ENCODE results near the gene MX1.
"Not testable (repeated sequence)": the region's sequence is repeated elsewhere in the genome, so short reads cannot be mapped to it uniquely, and the experiment has no call there.

Gene MX1

DNA sequence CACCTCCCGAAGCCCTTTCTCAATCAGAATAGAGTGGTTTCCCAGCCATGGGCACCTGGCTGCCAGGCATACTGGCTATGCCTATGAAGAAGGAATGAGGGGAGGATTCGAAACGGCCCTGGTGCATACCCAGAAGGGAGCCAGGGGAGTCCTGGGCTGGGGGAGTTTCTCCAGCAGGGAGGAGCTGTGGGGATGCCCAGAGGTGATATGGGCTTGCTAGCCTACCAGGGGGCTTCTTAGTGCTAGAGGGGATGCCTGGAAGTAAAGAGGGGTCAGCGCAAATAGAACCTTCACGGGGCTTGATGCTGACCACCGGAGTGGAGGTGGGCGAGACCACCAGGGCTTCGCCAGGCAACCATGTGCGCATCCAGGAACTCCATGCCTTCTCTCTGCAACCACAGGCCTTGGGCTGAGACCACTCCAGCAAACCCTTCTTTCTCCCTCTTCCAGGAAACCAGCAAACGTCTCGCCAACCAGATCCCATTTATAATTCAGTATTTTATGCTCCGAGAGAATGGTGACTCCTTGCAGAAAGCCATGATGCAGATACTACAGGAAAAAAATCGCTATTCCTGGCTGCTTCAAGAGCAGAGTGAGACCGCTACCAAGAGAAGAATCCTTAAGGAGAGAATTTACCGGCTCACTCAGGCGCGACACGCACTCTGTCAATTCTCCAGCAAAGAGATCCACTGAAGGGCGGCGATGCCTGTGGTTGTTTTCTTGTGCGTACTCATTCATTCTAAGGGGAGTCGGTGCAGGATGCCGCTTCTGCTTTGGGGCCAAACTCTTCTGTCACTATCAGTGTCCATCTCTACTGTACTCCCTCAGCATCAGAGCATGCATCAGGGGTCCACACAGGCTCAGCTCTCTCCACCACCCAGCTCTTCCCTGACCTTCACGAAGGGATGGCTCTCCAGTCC lies 18.2 kb upstream of the MX1 start:
- no peak for DNase-seq (ENCODE audit: low spot score)

DNA sequence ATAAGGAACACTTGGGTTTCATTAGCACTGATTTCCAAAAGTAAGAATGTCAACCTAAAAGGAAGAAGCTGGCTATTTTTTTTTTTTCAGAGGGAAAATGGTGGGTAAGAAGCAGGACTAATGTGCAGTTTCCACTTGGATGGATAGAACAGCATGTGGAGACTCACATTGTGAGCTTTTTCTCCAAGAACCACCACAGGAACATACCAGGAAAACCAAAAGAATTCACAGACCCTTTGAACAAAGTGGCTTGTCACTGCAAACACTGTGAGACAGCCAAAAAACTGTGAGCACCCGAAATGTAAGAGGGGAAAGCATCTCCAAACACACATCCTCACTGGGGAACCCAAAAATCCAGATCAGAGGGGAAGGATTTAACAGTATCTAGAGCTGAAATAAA lies 15.7 kb upstream of the MX1 start:
- DNase-seq (ENCODE audit: low spot score), result no peak

DNA sequence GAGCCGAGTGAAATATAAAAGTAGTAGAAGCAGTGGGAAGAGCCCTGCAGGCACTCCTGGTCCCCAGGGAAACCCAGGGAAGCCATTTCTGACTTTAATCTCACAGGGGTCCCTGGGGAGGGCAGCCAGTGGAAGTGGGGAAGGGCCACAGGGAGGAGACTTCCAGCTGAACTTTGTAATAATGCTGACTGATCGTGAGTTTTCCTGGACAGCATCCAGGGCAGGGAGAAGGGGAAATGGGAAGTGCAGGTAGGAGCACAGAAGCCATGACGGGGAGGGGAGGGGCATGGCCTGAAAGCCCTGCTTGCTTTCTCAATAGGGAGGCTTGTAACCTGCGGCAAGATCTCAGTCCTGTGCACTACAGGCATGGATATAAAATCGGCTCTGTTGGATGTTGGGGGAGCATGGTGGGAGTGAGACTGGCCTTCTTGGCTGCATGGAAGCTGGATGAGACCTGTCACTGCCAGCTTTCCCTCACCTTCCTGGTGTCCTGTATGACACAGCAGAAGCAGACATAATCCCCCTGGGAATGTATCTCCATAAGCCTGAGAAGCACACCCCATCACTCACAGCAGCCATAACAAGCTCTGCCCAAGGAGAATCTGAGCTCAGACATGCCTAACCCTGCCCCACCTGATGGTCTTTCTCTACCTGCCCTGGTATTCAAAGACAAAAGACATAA lies 15.1 kb upstream of the MX1 start:
- DNase-seq (ENCODE audit: low spot score), result no peak

DNA sequence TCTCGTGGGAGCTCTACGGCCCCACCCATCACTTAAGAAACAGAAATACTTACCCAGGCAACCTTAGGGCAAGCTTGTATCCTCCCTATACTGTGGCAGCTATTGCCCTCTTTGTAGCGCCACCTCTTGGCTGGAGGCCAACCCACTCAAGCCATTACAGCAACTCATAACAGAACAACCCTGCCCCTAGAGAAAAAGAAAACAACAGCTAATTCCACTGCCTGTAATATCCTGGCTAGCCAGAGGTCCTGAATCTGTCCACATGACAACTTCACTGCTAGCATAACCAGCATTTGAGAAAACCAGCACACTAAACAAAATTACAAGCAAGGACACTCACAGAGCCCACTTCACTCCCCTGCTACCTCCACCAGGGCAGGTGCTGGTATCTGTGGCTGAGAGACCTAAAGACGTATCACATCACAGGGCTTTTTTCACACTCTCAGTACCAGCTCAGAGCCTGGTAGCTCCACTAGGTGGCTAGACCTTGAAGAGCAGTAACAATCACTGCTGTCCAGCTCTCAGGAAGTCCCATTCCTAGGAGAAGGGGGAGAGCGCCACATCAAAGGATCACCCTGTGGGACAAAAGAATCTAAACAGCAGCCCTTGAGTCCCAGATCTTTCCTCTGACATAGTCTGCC lies 14.5 kb upstream of the MX1 start:
- no peak for DNase-seq (ENCODE audit: low spot score)

DNA sequence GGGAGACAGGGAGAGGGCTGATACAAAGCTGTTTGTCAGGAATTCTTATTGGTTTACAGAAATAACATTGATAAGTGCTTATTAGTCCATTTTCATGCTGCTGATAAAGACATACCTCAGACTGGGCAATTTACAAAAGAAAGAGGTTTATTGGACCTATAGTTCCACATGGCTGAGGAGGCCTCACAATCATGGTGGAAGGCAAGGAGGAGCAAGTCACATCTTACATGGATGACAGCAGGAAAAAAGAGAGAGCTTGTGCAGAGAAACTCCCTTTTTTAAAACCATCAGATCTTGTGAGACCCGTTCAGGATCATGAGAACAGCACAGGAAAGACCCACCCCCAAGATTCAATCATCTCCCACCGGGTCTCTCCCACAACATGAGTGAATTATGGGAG lies 8.5 kb upstream of the MX1 start:
- DNase-seq (ENCODE audit: low spot score), result not testable (repeated sequence)

DNA sequence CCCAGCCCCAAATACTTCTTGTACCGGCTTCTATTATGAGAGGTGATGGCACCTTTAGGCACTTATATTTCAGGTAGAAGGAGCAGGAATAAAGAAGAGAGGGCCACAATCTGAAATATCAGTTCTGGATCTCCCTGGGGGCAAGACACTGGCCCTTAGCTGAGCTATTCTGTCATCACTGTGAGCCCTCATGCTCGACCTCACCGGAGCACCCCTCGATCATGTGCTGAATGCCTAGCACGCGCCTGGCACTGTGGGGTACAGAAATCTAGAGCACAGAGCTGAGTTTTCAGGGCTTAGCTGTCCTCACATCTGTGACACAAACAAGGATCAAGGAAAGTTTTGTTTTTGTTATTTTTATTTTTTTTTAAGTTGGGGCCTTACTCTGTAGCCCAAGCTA lies 7.6 kb upstream of the MX1 start:
- no peak for DNase-seq (ENCODE audit: low spot score)

DNA sequence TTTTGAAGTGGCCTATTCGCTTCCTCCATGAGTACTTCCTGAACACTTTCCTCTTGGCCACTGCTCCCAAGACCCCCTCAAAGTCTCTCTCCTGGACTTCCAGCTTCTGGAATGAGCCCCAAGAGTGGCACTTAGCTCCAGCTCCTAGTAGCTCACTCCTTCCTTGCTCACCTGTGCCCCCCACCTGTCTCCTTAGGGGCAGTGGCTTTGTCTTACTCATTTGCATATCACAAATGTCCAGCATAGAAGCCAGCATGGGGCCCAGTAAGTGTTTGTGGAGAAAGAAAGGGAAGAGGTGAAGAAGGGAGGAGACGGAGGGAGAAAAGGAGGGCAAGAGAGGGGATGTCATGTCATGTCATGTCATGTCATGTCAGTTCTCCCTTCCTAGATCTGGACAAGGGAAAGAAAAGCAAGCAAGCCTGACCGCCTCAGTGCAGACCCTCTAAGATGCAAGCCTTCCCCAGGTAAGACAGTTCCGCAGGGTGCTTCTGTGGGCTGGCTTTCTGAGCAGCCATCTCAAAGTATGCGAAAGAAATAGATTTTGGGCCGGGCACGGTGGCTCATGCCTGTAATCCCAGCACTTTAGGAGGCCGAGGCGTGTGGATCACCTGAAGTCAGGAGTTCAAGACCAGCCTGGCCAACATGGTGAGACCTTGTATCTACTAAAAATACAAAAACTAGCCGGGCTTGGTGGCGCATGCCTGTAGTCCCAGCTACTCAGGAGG lies 6.9 kb upstream of the MX1 start:
- DNase-seq (ENCODE audit: low spot score), result no peak

DNA sequence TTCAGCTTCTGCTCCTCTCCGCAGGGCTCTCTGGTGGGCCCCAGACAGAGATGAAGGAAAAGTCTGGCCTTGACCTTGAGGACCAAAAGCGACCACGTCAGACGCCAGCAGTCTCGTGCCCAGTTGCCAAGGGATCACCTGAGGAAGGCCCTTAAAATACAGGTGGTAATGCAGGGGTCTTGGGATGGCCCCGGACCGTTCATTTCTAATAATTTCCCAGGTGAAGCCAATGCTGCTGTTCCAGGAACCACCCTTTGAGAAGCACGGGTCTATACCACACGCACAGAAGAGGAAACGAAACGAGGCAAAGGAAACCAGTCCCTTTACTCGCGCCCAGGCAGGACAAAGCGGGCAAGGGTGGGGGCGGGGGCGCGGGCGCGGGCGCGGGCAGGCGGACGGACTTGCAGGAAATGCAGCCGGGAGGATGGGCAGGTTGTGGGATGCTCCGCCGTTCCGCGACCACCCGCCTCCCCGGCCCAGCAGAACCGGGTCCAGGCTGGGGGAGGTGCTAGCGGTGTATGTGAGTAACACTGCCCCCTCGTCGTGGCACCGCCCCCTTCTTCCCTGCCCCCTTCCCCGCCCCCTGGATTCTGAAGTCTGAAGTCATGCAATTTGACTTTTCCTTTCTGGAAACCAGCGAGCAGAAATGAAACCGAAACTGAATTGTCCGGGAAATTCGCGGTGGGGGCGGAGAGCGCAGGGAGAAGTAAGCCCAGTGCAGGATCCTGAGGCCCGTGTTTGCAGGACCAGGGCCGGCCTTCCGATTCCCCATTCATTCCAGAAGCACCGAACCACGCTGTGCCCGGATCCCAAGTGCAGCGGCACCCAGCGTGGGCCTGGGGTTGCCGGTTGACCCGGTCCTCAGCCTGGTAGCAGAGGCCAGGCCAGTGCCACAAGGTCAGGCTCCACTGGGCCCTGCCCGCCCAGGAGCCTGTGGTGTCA lies 5.8 kb upstream of the MX1 start:
- peak; percentile 87 for DNase-seq (ENCODE audit: low spot score)

DNA sequence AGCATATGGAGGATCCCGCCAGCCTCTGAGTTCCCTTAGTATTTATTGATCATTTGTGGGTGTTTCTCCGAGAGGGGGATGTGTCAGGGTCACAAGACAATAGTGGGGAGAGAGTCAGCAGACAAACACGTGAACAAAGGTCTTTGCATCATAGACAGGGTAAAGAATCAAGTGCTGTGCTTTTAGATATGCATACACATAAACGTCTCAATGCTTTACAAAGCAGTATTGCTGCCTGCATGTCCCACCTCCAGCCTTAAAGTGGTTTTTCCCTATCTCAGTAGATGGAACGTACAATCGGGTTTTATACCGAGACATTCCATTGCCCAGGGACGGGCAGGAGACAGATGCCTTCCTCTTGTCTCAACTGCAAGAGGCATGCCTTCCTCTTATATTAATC lies 5.0 kb upstream of the MX1 start:
- not testable (repeated sequence) for DNase-seq (ENCODE audit: low spot score)

DNA sequence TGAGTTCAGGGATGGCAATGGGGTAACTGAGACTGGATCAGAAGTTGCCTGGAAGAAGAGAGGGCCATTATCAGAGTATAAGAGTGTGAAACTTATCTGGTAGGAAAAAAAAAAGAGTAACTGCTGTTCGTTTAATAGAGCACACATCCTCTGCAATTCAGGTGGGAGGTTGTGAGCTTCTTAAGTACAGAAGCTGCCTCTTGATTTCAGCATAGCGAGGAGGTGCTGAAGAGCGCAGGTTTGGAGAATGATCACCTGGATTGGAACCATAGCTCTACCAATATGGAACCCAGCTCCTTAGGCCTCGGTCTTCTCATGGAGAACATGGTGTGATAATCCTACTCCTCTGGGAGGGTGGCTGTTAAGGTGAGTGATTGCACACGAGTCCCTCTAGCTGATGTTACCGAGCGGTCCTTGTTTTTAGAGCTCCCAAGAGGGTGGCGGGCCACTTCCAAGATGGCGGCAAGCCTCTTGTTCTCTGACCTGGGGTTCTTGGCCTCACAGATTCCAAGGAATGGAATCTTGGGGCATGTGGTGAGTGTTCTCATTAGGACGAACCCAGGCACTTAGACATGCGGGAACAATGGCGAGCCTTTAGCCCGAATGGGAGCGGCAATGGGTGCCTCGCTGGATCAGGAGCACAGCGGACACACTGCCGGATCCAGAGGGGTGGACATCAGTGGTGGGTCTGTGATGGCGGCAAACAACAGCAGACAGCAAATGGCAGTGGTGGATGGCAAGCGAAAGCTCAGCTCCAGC lies 3.3 kb upstream of the MX1 start:
- no peak for DNase-seq (ENCODE audit: low spot score)

DNA sequence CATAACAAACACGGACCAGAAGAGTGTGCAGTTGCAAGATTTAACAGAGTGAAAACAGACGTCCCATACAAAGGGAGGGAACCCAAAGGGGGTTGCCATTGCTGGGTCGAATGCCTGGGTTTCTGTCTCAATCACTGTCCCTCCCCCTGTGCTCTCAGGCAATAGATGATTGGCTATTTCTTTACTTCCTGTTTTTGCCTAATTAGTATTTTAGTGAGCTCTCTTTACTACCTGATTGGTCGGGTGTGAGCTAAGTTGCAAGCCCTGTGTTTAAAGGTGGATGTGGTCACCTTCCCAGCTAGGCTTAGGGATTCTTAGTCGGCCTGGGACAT lies 2.8 kb upstream of the MX1 start:
- DNase-seq (ENCODE audit: low spot score), result not testable (repeated sequence)

DNA sequence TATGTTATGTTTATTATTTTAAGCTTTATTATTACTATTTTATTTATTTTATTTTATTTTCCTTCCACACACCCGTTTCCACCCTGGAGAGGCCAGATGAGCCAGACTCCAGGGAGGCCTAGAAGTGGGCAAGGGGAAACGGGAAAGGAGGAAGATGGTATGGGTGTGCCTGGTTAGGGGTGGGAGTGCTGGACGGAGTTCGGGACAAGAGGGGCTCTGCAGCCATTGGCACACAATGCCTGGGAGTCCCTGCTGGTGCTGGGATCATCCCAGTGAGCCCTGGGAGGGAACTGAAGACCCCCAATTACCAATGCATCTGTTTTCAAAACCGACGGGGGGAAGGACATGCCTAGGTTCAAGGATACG lies 468 bp upstream of the MX1 start:
- no peak for DNase-seq (ENCODE audit: low spot score)

DNA sequence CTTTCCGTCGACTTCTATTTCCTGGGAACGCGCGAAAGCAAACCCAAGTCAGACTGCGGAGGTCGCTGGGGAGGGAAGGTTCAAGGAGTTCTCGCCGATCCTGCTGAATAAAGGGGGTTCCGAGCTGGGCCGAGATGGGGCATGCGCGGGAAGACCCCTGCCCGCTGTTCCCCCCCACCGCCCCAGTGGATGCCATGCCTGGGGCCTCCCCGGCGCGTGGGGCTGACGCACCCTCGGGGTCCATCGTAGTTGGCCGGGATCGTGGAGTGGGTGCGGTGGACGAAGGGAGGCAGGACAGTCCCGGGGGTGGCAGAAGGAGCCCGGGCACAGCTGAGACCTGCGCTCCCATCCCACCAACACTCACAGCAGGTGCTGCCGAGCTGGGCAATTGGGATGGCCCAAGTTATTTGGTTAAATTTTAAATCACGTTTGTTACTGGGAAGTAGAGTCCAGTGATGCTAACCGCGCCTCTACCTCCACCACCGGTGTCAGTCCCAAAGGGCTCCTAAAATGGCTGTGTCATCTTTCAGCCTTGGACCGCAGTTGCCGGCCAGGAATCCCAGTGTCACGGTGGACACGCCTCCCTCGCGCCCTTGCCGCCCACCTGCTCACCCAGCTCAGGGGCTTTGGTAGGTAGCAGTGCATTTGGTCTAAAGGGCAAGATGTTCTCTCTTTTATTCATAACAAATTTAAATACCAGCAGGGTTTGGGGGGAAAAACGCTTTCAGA lies 801 bp downstream of the MX1 start:
- no peak for DNase-seq (ENCODE audit: low spot score)

DNA sequence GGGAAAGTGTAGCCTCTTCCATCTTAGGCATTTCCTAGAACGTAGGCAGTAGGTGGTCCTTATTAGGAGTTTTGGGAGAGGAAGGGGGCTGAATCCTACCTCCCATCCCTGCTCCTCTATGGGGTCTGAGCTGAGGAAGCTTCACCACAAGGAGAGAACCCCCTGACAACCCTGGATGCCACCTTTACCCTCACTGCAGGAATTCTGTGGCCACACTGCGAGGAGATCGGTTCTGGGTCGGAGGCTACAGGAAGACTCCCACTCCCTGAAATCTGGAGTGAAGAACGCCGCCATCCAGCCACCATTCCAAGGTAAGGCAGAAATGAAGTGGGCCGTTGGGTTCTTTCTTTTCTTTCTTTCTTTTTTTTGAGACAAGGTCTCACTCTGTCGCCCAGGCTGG lies 1.5 kb downstream of the MX1 start:
- no peak for DNase-seq (ENCODE audit: low spot score)

DNA sequence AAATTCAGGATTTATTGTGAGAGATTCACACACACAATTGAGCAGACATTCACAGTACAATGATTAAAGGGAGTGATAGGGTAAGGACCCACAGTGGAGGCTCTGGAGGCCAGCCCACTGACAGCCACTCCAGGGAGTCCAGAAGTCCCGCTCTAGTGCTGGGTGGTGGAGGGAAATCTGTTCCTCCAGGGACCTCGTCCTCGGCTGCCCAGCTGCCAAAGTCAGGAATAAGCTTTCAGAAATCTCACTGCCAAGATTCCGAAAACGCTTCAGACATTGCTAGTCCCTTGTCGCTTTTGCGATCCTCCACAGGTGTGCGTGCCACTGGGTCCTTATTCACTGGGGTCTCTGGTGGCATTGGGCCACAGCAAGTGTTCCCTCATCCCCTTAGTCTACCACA lies 2.3 kb downstream of the MX1 start:
- DNase-seq (ENCODE audit: low spot score), result no peak

DNA sequence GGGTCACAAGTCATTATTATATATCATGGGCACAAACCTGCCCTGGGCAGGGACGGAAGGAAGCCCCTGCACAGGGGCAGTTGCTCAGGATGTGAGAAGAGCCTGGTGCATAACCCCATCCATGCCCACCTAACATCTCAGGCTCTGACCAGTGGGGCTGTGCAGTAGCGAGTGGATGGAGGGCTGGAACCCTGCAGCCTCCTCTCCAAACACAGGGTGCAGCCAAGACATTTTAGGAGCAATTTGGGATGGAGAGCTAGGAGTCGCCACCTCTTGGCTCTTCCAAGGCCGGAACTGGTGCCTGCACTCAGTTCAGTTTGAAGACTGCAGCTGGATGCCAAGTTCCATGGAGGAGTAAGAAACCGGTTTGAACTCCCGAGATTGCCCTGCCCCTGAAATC lies 2.8 kb downstream of the MX1 start:
- DNase-seq (ENCODE audit: low spot score), result no peak

DNA sequence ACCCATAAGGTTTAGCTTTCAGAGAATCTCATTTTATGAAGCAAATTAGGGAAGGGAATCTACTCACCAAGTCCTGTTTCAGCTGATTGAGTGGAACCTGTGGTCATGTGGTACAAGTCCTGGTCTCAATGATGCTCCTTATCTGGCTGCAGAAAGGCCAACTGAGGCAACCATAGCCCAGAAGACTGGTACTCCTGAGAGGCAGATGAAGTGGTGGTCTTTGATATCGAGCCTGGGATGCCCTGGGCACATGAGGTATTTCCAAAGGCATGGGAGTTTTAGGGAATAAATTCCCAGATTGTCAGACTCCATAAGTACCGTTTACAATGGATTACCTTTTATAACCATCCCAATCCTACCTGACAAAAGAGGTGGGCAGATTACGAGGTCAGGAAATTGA lies 3.3 kb downstream of the MX1 start:
- DNase-seq (ENCODE audit: low spot score), result no peak

DNA sequence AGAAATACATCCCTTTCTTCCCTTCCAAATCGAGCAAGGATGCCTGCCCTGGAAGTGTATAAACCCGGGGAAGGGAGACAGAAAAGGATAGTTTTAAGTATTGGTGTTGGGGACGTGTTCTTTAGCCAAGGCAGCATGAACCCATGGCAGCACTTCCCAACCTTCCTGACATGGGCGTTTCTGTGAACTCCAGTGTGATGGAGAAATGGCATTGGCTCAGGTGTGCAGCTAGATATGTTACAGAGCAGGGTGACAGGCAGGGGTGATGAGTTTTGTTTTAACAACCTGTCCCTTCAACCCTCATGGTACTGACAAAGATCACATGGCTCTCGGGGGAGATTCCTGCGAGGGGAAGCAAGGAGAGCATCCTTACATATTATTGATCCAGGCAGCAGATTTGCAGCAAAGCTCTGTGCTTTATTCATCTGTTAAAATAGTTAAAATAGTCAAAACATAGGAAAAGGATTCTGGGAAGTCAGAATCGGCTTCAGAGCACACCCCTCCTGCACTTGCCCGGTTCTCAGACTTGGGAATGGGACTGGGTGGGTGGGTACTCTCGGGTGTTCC lies 4.0 kb downstream of the MX1 start:
- no peak for DNase-seq (ENCODE audit: low spot score)

DNA sequence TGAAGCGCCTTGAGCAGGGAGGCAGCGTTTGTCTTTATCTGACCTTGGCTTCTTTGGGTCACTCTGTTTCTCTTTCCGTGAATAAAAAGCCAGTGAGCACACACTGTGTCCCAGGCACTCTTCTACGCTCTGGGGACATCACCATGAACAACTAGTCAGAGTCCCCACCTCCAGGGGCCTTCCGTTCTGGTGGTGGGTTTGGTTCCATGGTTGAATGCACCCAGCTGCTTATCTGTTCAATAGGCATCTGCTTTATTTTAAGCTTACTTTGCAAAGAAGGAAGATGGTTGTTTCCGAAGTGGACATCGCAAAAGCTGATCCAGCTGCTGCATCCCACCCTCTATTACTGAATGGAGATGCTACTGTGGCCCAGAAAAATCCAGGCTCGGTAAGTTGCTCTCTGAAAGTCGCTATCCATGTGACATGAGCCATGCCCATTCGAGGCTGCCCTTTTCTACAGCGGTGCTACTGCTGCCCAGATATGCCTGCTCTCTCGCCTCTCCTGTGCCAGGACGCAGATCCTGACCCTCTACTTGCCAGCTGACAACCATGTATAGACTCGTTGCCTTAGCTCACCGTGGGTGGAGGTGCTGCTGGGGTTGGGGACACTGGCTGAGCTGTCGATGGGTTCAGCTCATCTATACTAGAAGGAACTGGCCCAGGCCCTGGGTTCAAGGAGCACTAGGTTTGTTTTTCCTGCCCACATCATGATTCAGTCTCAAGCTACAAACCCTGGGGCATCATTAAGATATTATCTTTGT lies 5.9 kb downstream of the MX1 start:
- DNase-seq (ENCODE audit: low spot score), result no peak
